PC-9 (cell line): ENCODE results near the gene CD8B. TPM values are rescaled to one million over a fixed set of nuclear protein-coding genes. Genes with fewer than 3 reads are reported as not detected.

Experiments used
- BruUV-seq: library from RNA; stranded (reverse); fragments of 400-500 nt; replicated peaks from 2 replicates; lab custom pipeline; 2021; lab: Mats Ljungman, UMichigan
- CTCF ChIA-PET: fragments of 300-600 bp; sonication (Branson Sonifier 250); formaldehyde crosslinking; loops from one replicate; lab custom pipeline; 2022; ENCODE audit warnings: antibody characterized with exemption; lab: Charles Lee
- POLR2A ChIA-PET: fragments of 300-600 bp; sonication (Branson Sonifier 250); formaldehyde crosslinking; loops from one replicate; lab custom pipeline; 2022; ENCODE audit warnings: antibody characterized with exemption; ENCODE audit not compliant: unreplicated experiment; lab: Charles Lee
- DNase-seq, 2 experiments: peaks; one replicate each; pipeline versions ENCODE4 v3.0.0 to v3.0.0-alpha.2; 2015 to 2022; ENCODE audit warnings: mixed read lengths in 1 of 2
- H2AFZ ChIP-seq: fragments of 200-600 bp; sonication (generic); 2 replicates; pipeline ENCODE4 v1.8.1; 2017; ENCODE audit warnings: antibody characterized with exemption
- H3F3A ChIP-seq: fragments of 200-600 bp; sonication (generic); 2 replicates; pipeline ENCODE4 v1.8.1; 2017; ENCODE audit warnings: antibody characterized with exemption, mild to moderate bottlenecking, low read depth; ENCODE audit not compliant: insufficient read depth
- H3K27ac ChIP-seq: fragments of 200-600 bp; sonication (generic); 2 replicates; pipeline ENCODE4 v1.6.1; 2016; ENCODE audit warnings: mixed run types
- H3K27me3 ChIP-seq: fragments of 200-600 bp; sonication (generic); 2 replicates; pipeline ENCODE4 v1.6.1; 2016; ENCODE audit warnings: low read depth, mixed run types; ENCODE audit not compliant: insufficient read depth
- H3K36me3 ChIP-seq: fragments of 200-600 bp; sonication (generic); 2 replicates; pipeline ENCODE4 v1.6.1; 2016; ENCODE audit warnings: low read depth, mixed run types
- H3K4me1 ChIP-seq: fragments of 200-600 bp; sonication (generic); replicated peaks from 2 replicates; pipeline ENCODE4 v1.6.1; 2016; ENCODE audit warnings: mixed run types; ENCODE audit not compliant: insufficient read depth
- H3K4me2 ChIP-seq: fragments of 200-600 bp; sonication (generic); 2 replicates; pipeline ENCODE4 v1.6.1; 2017; ENCODE audit warnings: mixed run types
- H3K4me3 ChIP-seq: fragments of 200-600 bp; sonication (generic); 2 replicates; pipeline ENCODE4 v1.6.1; 2016; ENCODE audit warnings: mixed run types
- H3K79me2 ChIP-seq: fragments of 200-600 bp; sonication (generic); 2 replicates; pipeline ENCODE4 v1.6.1; 2017; ENCODE audit warnings: low read depth, mixed run types
- H3K9me2 ChIP-seq: fragments of 200-600 bp; sonication (generic); 2 replicates; pipeline ENCODE4 v1.8.1; 2017; ENCODE audit warnings: mild to moderate bottlenecking; ENCODE audit not compliant: insufficient read depth
- H3K9me3 ChIP-seq: fragments of 200-600 bp; sonication (generic); 2 replicates; pipeline ENCODE4 v1.8.1; 2016; ENCODE audit warnings: low read depth; ENCODE audit not compliant: insufficient read depth
- H4K20me1 ChIP-seq: fragments of 200-600 bp; sonication (generic); 2 replicates; pipeline ENCODE4 v1.8.1; 2017; ENCODE audit not compliant: insufficient read depth
- EZH2 ChIP-seq: fragments of 200-600 bp; sonication (generic); IDR thresholded peaks from 2 replicates; pipeline ENCODE4 v1.8.0; 2017; ENCODE audit warnings: antibody characterized with exemption, low read depth
- intact Hi-C: fragments of 100-400 bp; cut with micrococcal nuclease; formaldehyde crosslinking; loops from one replicate; pipeline ENCODE4 v1.10.0; 2022; ENCODE audit not compliant: unreplicated experiment
- total RNA-seq: library from RNA; stranded (reverse); gene quantifications from 2 replicates; pipeline ENCODE4 v1.2.3, GENCODE V29; 2021
- TF ChIP-seq, protein P1 (sequence below): fragments of 200-600 bp; sonication (generic); conservative IDR thresholded peaks from 2 replicates; pipeline ENCODE4 v1.6.1; 2017; ENCODE audit warnings: mixed run types, antibody characterized with exemption, mild to moderate bottlenecking, moderate library complexity

Gene CD8B
- total RNA-seq, 1 experiment from 2014 or later = not detected

DNA sequence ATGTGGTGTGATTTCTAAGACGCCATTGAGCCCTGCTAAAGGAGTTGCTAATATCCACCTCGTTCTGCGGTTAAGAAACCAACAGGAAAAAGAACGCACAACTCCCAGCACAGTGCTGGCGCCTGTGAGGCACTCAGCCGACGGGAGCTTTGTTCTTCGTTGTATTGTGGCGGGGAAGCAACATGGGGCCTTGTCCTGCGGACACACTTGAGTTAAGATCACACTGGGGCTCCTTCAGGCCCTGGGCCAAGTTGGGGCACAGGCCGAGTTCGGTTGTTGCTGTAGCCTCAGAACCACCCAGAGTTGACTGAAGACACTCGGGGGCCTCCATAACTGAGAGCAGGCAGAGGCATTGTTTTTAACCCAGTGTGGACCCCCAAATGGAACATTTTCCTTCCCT, 40.4 kb downstream of the CD8B start:
- no peaks in the 10 kb centered on the region for H4K20me1 ChIP-seq
- H3K36me3 ChIP-seq = no peaks in the 10 kb centered on the region
- H3K4me2 ChIP-seq = no peak overlapping the region
- no peak overlapping the region for H3K27ac ChIP-seq
- no peaks in the 10 kb centered on the region for H3K79me2 ChIP-seq
- DNase-seq = no peak
- no peaks in the 10 kb centered on the region; the same call in 1 of the 2 replicates for H3F3A ChIP-seq
- no TSS peak for BruUV-seq
- no peak overlapping the region for H2AFZ ChIP-seq
- CTCF ChIA-PET = no interaction called here
- H3K4me3 ChIP-seq = no peak overlapping the region
- TF ChIP-seq EZH2 = no peak
- TF ChIP-seq, protein P1, sequence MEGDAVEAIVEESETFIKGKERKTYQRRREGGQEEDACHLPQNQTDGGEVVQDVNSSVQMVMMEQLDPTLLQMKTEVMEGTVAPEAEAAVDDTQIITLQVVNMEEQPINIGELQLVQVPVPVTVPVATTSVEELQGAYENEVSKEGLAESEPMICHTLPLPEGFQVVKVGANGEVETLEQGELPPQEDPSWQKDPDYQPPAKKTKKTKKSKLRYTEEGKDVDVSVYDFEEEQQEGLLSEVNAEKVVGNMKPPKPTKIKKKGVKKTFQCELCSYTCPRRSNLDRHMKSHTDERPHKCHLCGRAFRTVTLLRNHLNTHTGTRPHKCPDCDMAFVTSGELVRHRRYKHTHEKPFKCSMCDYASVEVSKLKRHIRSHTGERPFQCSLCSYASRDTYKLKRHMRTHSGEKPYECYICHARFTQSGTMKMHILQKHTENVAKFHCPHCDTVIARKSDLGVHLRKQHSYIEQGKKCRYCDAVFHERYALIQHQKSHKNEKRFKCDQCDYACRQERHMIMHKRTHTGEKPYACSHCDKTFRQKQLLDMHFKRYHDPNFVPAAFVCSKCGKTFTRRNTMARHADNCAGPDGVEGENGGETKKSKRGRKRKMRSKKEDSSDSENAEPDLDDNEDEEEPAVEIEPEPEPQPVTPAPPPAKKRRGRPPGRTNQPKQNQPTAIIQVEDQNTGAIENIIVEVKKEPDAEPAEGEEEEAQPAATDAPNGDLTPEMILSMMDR = no peak
- H3K27me3 ChIP-seq = peaks cover 4% of the 10 kb centered on the region
- H3K4me1 ChIP-seq = no peaks in the 10 kb centered on the region
- H3K9me3 ChIP-seq = no peaks in the 10 kb centered on the region; the same call in 1 of the 2 replicates
- no peaks in the 10 kb centered on the region for H3K9me2 ChIP-seq
- intact Hi-C loops = no loop called here
- POLR2A ChIA-PET = no interaction called here

DNA sequence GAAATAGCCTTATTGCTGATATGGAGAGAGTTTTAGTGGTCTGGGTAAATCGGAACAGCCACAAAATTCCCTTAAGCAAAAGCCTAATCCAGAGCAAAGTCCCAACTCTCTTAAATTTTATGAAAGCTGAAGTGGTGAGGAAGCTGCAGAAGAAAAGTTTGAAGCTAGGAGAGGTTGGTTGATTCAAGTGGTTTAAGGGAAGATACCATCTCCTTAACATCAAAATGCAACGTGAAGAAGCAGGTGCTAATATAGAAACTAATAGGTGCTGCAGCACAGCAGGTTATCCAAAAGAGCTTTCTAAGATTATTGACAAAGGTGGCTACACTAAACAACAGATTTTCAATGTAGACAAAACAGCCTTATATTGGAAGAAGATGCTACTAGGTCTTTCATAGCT, 42.7 kb downstream of the CD8B start:
- TF ChIP-seq, protein P1 = no peak
- TF ChIP-seq EZH2 = no peak
- Histone ChIP-seq H3K4me2 (no peak overlapping the region), H3K36me3 (no peaks in the 10 kb centered on the region), H3K9me3 (no peaks in the 10 kb centered on the region; the same call in 1 of the 2 replicates), H3K27me3 (no peaks in the 10 kb centered on the region), H3K9me2 (no peaks in the 10 kb centered on the region), H3K4me1 (no peaks in the 10 kb centered on the region), H2AFZ (no peak overlapping the region), H3K27ac (no peak overlapping the region), H3K79me2 (no peaks in the 10 kb centered on the region), H3K4me3 (no peak overlapping the region), H4K20me1 (no peaks in the 10 kb centered on the region), H3F3A (no peaks in the 10 kb centered on the region; the same call in 1 of the 2 replicates)
- POLR2A ChIA-PET = no interaction called here
- intact Hi-C loops = no loop called here
- no TSS peak for BruUV-seq
- CTCF ChIA-PET = no interaction called here
- DNase-seq = no peak

DNA sequence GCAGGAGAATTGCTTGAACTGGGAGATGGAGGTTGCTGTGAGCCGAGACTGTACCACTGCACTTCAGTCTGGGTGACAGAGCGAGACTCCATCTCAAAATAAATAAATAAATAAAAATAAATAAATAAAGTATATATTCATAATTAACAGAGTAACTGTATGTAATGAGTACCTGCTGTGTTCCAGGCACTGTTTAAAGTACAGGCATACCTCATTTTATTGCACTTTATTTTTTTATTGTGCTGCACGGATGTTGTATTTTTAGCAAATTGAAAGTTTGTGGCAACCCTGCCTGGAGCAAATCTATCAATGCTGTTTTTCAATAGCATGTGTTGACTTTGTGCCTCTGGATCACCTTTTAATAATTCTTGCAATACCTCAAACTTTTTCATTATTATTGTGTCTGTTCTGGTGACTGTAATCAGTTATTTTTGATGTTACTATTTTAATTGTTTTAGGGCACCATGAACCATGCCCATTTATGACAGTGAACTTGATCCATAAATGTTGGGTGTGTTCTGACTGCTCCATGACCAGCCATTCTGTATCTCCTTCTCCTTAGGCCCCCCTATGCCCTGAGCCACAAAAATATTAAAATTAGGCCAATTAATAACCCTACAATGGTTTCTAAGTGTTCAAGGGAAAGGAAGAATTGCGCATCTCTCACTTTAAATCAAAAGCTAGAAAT, 43.4 kb downstream of the CD8B start:
- CTCF ChIA-PET = no interaction called here
- POLR2A ChIA-PET = no interaction called here
- Histone ChIP-seq H3K9me2 (no peaks in the 10 kb centered on the region), H3K4me1 (no peaks in the 10 kb centered on the region), H3F3A (no peaks in the 10 kb centered on the region; the same call in 1 of the 2 replicates), H3K9me3 (no peaks in the 10 kb centered on the region; the same call in 1 of the 2 replicates), H2AFZ (no peak overlapping the region), H3K27me3 (no peaks in the 10 kb centered on the region), H3K36me3 (no peaks in the 10 kb centered on the region), H3K4me3 (no peak overlapping the region), H4K20me1 (no peaks in the 10 kb centered on the region), H3K4me2 (no peak overlapping the region), H3K27ac (no peak overlapping the region), H3K79me2 (no peaks in the 10 kb centered on the region)
- intact Hi-C loops = no loop called here
- DNase-seq = no peak
- TF ChIP-seq, protein P1 = no peak
- no peak for TF ChIP-seq EZH2
- BruUV-seq = no TSS peak
